CD8-positive, alpha-beta memory T cell (primary cell): ENCODE data around the gene FOXC2. TPM values are rescaled to one million over a fixed set of nuclear protein-coding genes. Genes with fewer than 3 reads are reported as not detected.

ENCODE experiments used
- CTCF ChIA-PET: fragments of 350-600 bp; sonication (Branson Sonifier 250); formaldehyde crosslinking; loops from one replicate; lab custom pipeline; 2021; ENCODE audit warnings: antibody characterized with exemption; lab: Charles Lee
- POLR2A ChIA-PET: fragments of 350-600 bp; sonication (Branson Sonifier 250); formaldehyde crosslinking; loops from one replicate; lab custom pipeline; 2021; ENCODE audit warnings: antibody characterized with exemption; lab: Charles Lee
- DNase-seq, 5 donors: peaks; one replicate each; pipeline versions ENCODE4 v3.0.0 to v3.0.0-alpha.2; 2020 to 2022; ENCODE audit warnings: mixed read lengths in 1 of 5
- H3K27ac ChIP-seq: one replicate; pipeline ENCODE4 v1.7.0; 2013; ENCODE audit warnings: low read depth, mild to moderate bottlenecking, low read length, moderate library complexity
- H3K27me3 ChIP-seq: 2 replicates; pipeline ENCODE4 v1.7.0; 2013; ENCODE audit warnings: low read length, mild to moderate bottlenecking; ENCODE audit not compliant: insufficient read depth, poor library complexity, severe bottlenecking
- H3K36me3 ChIP-seq: 2 replicates; pipeline ENCODE4 v1.7.0; 2013; ENCODE audit warnings: mild to moderate bottlenecking, low read length, moderate library complexity; ENCODE audit not compliant: insufficient read depth
- H3K4me1 ChIP-seq: 2 replicates; pipeline ENCODE4 v1.7.0; 2013; ENCODE audit warnings: mild to moderate bottlenecking, low read length, moderate library complexity; ENCODE audit not compliant: insufficient read depth
- H3K4me3 ChIP-seq: 2 replicates; pipeline ENCODE4 v1.7.0; 2013; ENCODE audit warnings: mild to moderate bottlenecking, low read length
- H3K9me3 ChIP-seq: 2 replicates; pipeline ENCODE4 v1.7.0; 2013; ENCODE audit warnings: mild to moderate bottlenecking, low read length
- H3K27ac Mint-ChIP-seq, 8 donors: one replicate each; pipeline ENCODE4 v1.8.0; 2020 to 2021; ENCODE audit warnings: mixed read lengths in 8 of 8, mild to moderate bottlenecking in 6 of 8, inconsistent platforms in 3 of 8, moderate library complexity in 3 of 8
- H3K27me3 Mint-ChIP-seq, 2 donors: one replicate each; pipeline ENCODE4 v1.8.0; 2020 to 2021; ENCODE audit warnings: mixed read lengths in 2 of 2, mild to moderate bottlenecking in 1 of 2, moderate library complexity in 1 of 2
- H3K36me3 Mint-ChIP-seq, 3 donors: one replicate each; pipeline ENCODE4 v1.8.0; 2020 to 2021; ENCODE audit warnings: mixed read lengths in 3 of 3, inconsistent platforms in 1 of 3, mild to moderate bottlenecking in 1 of 3
- H3K4me1 Mint-ChIP-seq, 3 donors: one replicate each; pipeline ENCODE4 v1.8.0; 2020 to 2021; ENCODE audit warnings: mixed read lengths in 3 of 3, inconsistent platforms in 1 of 3, mild to moderate bottlenecking in 1 of 3
- H3K4me3 Mint-ChIP-seq, 7 donors: one replicate each; pipeline ENCODE4 v1.8.0; 2020 to 2021; ENCODE audit warnings: mixed read lengths in 7 of 7, mild to moderate bottlenecking in 6 of 7, moderate library complexity in 4 of 7, inconsistent platforms in 2 of 7
- H3K9me3 Mint-ChIP-seq, 5 donors: one replicate each; pipeline ENCODE4 v1.8.0; 2020 to 2022; ENCODE audit warnings: mixed read lengths in 5 of 5, mild to moderate bottlenecking in 3 of 5, moderate library complexity in 2 of 5, inconsistent platforms in 1 of 5
- polyA plus RNA-seq: library from polyadenylated mRNA; unstranded; fragments of 300-500 nt; fragmentation: Illumina TruSeq; gene quantifications from one replicate; pipeline ENCODE4 v1.2.3, GENCODE V29; 2021
- total RNA-seq, 2 experiments: library from RNA; stranded (reverse); gene quantifications; one replicate each; pipeline ENCODE4 v1.2.3, GENCODE V29; 2021

Gene FOXC2
- total and polyA plus RNA-seq, 3 experiments from 2014 or later = not detected

DNA sequence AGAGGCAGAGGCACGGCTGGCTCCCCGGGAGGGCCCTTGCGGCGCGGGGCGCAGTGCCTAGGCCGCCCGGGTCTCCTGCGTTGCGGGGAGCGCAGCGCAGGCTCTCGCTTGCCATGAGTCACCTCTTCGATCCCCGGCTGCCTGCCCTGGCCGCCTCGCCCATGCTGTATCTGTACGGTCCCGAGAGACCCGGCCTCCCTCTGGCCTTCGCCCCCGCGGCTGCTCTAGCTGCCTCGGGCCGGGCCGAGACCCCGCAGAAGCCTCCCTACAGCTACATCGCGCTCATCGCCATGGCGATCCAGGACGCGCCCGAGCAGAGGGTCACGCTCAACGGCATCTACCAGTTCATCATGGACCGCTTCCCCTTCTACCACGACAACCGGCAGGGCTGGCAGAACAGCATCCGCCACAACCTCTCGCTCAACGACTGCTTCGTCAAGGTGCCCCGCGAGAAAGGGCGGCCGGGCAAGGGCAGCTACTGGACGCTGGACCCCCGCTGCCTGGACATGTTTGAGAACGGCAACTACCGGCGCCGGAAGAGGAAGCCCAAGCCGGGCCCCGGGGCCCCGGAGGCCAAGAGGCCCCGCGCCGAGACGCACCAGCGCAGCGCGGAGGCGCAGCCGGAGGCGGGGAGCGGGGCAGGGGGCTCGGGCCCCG, 12.1 kb downstream of the FOXC2 start:
- peaks cover 20% of the 10 kb centered on the region for H3K27me3 ChIP-seq
- H3K4me1 ChIP-seq = no peaks in the 10 kb centered on the region
- Mint-ChIP-seq H3K27me3 (peaks cover 50 to 73% of the 10 kb centered on the region in 2 donors), H3K9me3 (peaks cover 0 to 4% (median 0%) of the 10 kb centered on the region in 5 donors), H3K36me3 (no peaks in the 10 kb centered on the region), H3K4me1 (peaks cover 7 to 13% (median 11%) of the 10 kb centered on the region in 3 donors), H3K4me3 (no peak overlapping the region), H3K27ac (no peak overlapping the region)
- CTCF ChIA-PET = no interaction called here
- H3K36me3 ChIP-seq = no peaks in the 10 kb centered on the region
- H3K4me3 ChIP-seq = no peak overlapping the region
- DNase-seq = no peak
- H3K9me3 ChIP-seq = no peaks in the 10 kb centered on the region
- H3K27ac ChIP-seq = no peak overlapping the region
- POLR2A ChIA-PET = no interaction called here

DNA sequence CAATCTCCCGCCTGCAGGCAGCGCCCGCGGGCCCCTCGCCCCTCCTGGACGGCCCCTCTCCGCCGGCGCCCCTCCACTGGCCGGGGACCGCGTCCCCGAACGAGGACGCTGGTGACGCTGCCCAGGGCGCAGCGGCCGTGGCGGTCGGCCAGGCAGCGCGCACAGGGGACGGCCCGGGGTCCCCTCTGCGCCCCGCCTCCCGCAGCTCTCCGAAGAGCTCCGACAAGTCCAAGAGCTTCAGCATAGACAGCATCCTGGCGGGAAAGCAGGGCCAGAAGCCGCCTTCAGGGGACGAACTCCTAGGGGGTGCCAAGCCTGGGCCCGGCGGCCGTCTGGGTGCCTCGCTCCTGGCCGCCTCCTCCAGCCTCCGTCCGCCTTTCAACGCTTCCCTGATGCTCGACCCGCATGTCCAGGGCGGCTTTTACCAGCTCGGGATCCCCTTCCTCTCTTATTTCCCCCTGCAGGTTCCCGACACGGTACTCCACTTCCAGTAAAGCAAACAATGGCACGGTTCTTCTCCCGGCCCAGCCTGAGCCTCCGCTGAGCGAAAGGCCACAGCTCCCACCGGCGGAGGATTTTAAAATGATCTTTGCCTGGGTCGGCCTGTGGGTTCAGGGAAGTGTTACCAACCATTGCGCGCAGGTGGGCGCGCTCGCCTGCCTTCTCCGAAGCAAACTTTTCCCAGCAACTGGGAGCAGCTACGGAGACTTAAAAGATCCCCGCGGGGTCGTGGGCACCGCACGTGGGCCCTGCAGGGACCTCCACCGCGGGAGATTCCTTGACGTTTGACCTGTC, 12.8 kb downstream of the FOXC2 start:
- Mint-ChIP-seq H3K27ac (no peak overlapping the region), H3K36me3 (no peaks in the 10 kb centered on the region), H3K4me3 (no peak overlapping the region), H3K9me3 (peaks cover 0 to 4% (median 0%) of the 10 kb centered on the region in 5 donors), H3K4me1 (peaks cover 7 to 13% (median 11%) of the 10 kb centered on the region in 3 donors), H3K27me3 (peaks cover 46 to 67% of the 10 kb centered on the region in 2 donors)
- no peak for DNase-seq
- ChIA-PET CTCF (no interaction called here), POLR2A (no interaction called here)
- Histone ChIP-seq H3K4me1 (no peaks in the 10 kb centered on the region), H3K9me3 (no peaks in the 10 kb centered on the region), H3K4me3 (no peak overlapping the region), H3K27ac (no peak overlapping the region), H3K36me3 (no peaks in the 10 kb centered on the region), H3K27me3 (peaks cover 19% of the 10 kb centered on the region)

DNA sequence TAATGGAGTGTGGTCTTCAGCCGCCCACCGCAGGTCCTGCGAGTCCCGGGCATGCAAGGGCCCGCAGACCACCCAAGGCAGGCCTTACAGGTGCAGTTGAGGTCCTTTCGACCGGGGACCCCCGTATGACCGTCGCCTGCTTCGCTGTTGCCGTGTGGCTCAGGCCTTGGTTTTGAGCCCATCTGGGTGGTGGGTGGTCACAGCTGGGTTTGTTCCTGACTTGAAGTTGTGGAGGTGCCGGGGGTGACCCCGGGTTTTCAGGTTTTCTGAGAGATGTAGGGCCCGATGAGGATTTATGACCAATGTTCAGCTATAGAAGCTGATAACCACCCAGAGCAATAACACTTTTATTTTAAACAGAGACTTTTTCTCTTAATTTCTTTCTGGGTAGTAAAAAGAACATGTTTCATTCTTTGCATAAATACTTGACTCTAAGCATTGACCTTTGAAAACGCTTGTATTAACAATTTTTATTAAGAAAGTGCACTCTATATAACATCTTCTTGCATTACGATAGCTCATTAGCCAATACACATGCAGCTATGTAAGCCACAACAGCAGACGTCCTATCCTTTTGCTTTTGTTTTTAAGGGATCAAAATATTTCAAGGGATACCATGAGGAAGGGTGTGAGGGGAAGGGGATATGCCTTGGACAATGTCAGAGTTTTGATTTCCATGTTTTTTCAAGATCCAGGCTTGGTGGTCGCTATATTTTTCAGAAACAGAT, 13.6 kb downstream of the FOXC2 start:
- Histone ChIP-seq H3K4me1 (no peaks in the 10 kb centered on the region), H3K4me3 (no peak overlapping the region), H3K9me3 (no peaks in the 10 kb centered on the region), H3K27me3 (peaks cover 16% of the 10 kb centered on the region), H3K27ac (no peak overlapping the region), H3K36me3 (no peaks in the 10 kb centered on the region)
- Mint-ChIP-seq H3K9me3 (peaks cover 0 to 4% (median 0%) of the 10 kb centered on the region in 5 donors), H3K36me3 (no peaks in the 10 kb centered on the region), H3K27ac (no peak overlapping the region), H3K27me3 (peaks cover 42 to 62% of the 10 kb centered on the region in 2 donors), H3K4me1 (peaks cover 7 to 13% (median 11%) of the 10 kb centered on the region in 3 donors), H3K4me3 (no peak overlapping the region)
- ChIA-PET CTCF (no interaction called here), POLR2A (no interaction called here)
- no peak for DNase-seq

DNA sequence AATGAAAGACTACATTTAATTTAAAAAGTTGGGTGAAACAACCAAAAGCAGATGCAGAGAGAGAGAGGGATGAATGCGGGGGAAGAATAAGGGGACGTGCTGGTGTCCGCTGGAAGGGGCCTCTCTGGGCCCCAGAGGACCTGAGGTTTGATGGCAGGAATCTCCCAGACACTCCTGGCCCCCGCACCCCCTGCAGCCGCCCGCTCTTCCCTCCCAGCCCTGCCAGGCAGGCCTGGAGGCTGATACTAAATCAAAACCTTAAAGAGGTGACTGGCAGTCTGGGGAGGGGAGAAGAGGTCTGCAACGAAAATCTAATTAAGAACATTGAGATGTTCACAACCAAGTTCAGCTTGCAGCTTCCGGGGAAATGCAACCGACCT, 14.2 kb downstream of the FOXC2 start:
- POLR2A ChIA-PET = no interaction called here
- peaks cover 16% of the 10 kb centered on the region for H3K27me3 ChIP-seq

DNA sequence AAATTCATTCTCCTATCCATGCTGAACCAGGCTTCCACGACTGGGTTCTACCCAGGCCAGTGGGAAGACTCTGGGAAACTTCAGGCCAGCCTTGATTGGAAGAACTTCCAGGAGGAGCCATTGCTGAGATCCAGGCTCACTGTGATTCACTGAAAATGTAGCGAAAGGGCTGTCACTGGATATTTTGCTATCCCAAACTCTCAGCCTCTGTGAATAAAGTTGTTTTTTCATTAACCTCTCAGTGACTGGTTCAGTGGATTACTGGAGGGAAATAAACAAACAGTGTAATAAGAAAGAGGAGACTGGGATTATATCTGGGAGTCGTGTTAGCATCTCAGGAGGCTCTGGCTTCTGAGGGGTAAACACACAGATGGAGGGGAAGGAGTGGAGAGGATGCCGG, 14.8 kb downstream of the FOXC2 start:
- DNase-seq = no peak
- H3K4me3 ChIP-seq = no peak overlapping the region
- H3K27me3 ChIP-seq = peaks cover 16% of the 10 kb centered on the region
- no peaks in the 10 kb centered on the region for H3K36me3 ChIP-seq
- Mint-ChIP-seq H3K27me3 (peaks cover 35 to 53% of the 10 kb centered on the region in 2 donors), H3K4me1 (peaks cover 3 to 6% (median 4%) of the 10 kb centered on the region in 3 donors), H3K4me3 (no peak overlapping the region), H3K9me3 (peaks cover 0 to 2% (median 0%) of the 10 kb centered on the region in 5 donors), H3K36me3 (no peaks in the 10 kb centered on the region), H3K27ac (no peak overlapping the region)
- CTCF ChIA-PET = no interaction called here
- H3K4me1 ChIP-seq = no peaks in the 10 kb centered on the region
- H3K27ac ChIP-seq = no peak overlapping the region
- no peaks in the 10 kb centered on the region for H3K9me3 ChIP-seq
- POLR2A ChIA-PET = no interaction called here

More for the DNA sequence above, 14.2 kb downstream of the FOXC2 start:
- Histone ChIP-seq H3K9me3 (no peaks in the 10 kb centered on the region), H3K27ac (no peak overlapping the region), H3K36me3 (no peaks in the 10 kb centered on the region), H3K4me3 (no peak overlapping the region), H3K4me1 (no peaks in the 10 kb centered on the region)
- H3K9me3 Mint-ChIP-seq = peaks cover 0 to 4% (median 0%) of the 10 kb centered on the region in 5 donors
- DNase-seq = no peak
- no peak overlapping the region for H3K27ac Mint-ChIP-seq
- H3K27me3 Mint-ChIP-seq = peaks cover 40 to 59% of the 10 kb centered on the region in 2 donors
- H3K36me3 Mint-ChIP-seq = no peaks in the 10 kb centered on the region
- H3K4me1 Mint-ChIP-seq = peaks cover 7 to 11% (median 10%) of the 10 kb centered on the region in 3 donors
- CTCF ChIA-PET = no interaction called here
- no peak overlapping the region for H3K4me3 Mint-ChIP-seq

DNA sequence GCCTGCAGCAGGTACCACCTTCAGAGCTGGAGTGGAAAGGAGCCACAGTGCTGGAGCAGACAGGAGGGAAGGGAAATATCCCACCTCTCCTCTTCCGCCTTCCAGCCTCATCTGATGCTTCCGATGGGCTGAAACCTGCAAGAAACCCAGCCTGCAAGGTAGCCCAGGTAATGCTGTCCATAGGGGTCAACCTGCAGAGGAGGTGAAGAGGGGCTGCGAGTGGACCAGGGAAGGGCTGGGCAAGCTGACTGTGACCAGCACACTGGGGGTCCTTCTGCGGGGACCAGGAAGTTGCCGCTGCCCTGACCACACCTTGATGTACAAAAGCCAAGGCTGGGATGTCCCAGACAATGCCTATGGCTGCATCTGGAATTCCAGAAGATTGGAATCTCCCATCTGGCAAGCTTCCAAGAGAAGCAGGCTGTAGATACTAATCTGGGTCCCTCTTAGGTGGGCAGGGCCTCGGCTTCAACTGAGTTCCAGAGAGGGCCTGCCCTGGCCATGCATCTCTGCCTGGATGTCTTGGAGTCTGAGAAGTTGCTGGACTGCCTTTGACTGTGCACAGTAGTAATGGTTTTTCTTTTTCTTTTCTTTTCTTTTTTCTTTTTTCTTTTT, 17.5 kb downstream of the FOXC2 start:
- Mint-ChIP-seq H3K4me1 (no peaks in the 10 kb centered on the region), H3K36me3 (no peaks in the 10 kb centered on the region), H3K4me3 (no peak overlapping the region), H3K27me3 (peaks cover 18 to 35% of the 10 kb centered on the region in 2 donors), H3K9me3 (no peaks in the 10 kb centered on the region), H3K27ac (no peak overlapping the region)
- POLR2A ChIA-PET = no interaction called here
- no peaks in the 10 kb centered on the region for H3K27me3 ChIP-seq
- H3K36me3 ChIP-seq = no peaks in the 10 kb centered on the region
- H3K4me1 ChIP-seq = no peaks in the 10 kb centered on the region
- no peaks in the 10 kb centered on the region for H3K9me3 ChIP-seq
- no peak overlapping the region for H3K4me3 ChIP-seq
- no peak for DNase-seq
- CTCF ChIA-PET = no interaction called here
- H3K27ac ChIP-seq = no peak overlapping the region

DNA sequence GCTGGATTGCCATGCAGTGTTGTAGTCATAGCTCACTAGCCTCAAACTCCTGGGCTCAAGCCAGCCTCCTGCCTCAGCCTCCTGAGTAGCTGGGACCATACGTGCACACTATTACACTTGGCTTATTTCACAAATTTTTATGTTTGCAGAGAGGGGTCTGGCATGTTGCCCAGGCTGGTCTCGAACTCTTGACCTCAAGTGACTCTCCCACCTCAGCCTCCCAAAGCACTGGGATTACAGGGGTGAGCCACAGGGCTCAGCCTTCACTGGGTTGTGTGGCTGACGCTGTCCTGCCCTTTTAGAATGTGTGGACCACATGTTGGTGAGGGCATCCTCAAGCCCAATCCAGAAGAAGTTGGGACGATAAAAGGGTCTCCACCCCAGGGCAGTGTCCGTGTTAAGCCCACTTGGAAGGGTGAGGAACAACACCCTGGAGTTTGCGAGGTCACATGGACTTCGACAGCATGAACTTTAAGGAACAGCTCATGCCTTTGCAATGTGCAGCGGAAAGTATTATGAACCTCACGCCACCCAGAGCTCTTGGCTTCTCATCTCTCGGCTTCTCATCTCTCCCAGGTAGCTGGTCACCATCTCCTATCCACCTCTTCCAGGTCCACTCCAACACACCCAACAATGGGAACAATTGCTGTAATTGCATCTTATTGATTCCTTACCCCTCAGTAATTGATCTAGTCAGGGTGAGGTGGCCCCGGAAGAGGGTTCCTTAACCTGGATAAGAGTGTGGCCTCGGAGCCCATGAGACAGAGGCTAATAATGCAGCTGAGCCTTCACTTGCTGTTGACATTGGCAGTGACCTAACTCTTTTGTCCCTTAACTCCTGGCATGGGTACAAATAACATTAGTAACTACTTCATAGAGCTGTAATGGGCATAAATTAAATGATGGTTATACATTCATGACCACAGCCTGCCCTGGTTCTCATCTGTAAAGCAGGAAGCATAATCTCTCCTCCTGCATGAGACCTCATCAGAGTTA, 18.4 kb downstream of the FOXC2 start:
- no peaks in the 10 kb centered on the region for H3K9me3 Mint-ChIP-seq
- no peaks in the 10 kb centered on the region for H3K36me3 ChIP-seq
- H3K27me3 Mint-ChIP-seq = peaks cover 15 to 34% of the 10 kb centered on the region in 2 donors
- H3K27me3 ChIP-seq = no peaks in the 10 kb centered on the region
- H3K4me3 ChIP-seq = no peak overlapping the region
- H3K4me1 Mint-ChIP-seq = no peaks in the 10 kb centered on the region
- ChIA-PET CTCF (no interaction called here), POLR2A (no interaction called here)
- no peak overlapping the region for H3K27ac ChIP-seq
- no peaks in the 10 kb centered on the region for H3K36me3 Mint-ChIP-seq
- no peaks in the 10 kb centered on the region for H3K4me1 ChIP-seq
- H3K27ac Mint-ChIP-seq = no peak overlapping the region
- no peaks in the 10 kb centered on the region for H3K9me3 ChIP-seq
- no peak overlapping the region for H3K4me3 Mint-ChIP-seq
- DNase-seq = no peak
